WI38 (cell line): Measurements from ENCODE around the gene DCTPP1.

ENCODE experiments used
- H3K4me3 ChIP-seq: 2 replicates; pipeline ENCODE4 v1.5.1; 2011; ENCODE audit warnings: low read depth, mild to moderate bottlenecking, control low read depth, low read length
- CTCF ChIP-seq: IDR thresholded peaks from 2 replicates; pipeline ENCODE4 v1.5.1; 2012; ENCODE audit warnings: low read depth, mild to moderate bottlenecking, control low read depth, low read length

Gene DCTPP1

GRCh38 chr16:30381291-30382041 is 48.4 kb downstream of the DCTPP1 start:
- no peak overlapping the region for H3K4me3 ChIP-seq
- TF ChIP-seq CTCF: no peak

- no peak for TF ChIP-seq CTCF
- H3K4me3 ChIP-seq: no peak overlapping the region
Measured at GRCh38 chr16:30380803-30381208, 49.0 kb downstream of the DCTPP1 start.

- no peak overlapping the region for H3K4me3 ChIP-seq
- TF ChIP-seq CTCF: no peak
Measured at GRCh38 chr16:30380072-30380802, 49.6 kb downstream of the DCTPP1 start.

- no peak for TF ChIP-seq CTCF
- H3K4me3 ChIP-seq: peak overlapping the region; percentile 76
Measured at GRCh38 chr16:30379158-30379783, 50.6 kb downstream of the DCTPP1 start.

- TF ChIP-seq CTCF: no peak
- peak overlapping the region; percentile 76 for H3K4me3 ChIP-seq
Measured at GRCh38 chr16:30378236-30379157, 51.3 kb downstream of the DCTPP1 start.

- peak overlapping the region; percentile 62 for H3K4me3 ChIP-seq
- TF ChIP-seq CTCF: no peak
Measured at GRCh38 chr16:30377812-30378235, 52.0 kb downstream of the DCTPP1 start.
